Fibroblast of lung (primary cell): Measurements from ENCODE around the gene ABCF2. TPM values are rescaled to one million over a fixed set of nuclear protein-coding genes. Genes with fewer than 3 reads are reported as not detected.

Source experiments
- DNase-seq, 2 donors: peaks; one replicate each; pipeline versions ENCODE4 v3.0.0 to v3.0.0-alpha.2; 2010; ENCODE audit warnings: low read depth in 2 of 2
- H2AFZ ChIP-seq: 2 replicates; pipeline ENCODE4 v1.5.1; 2012; ENCODE audit warnings: low read length, control low read depth, inconsistent platforms
- H3K27ac ChIP-seq: 2 replicates; pipeline ENCODE4 v1.5.1; 2011; ENCODE audit warnings: low read length, control low read depth; ENCODE audit not compliant: insufficient read depth
- H3K27me3 ChIP-seq: 2 replicates; pipeline ENCODE4 v1.5.1; 2011; ENCODE audit warnings: mild to moderate bottlenecking, low read length; ENCODE audit not compliant: control insufficient read depth, insufficient read depth
- H3K36me3 ChIP-seq: 2 replicates; pipeline ENCODE4 v1.5.1; 2011; ENCODE audit warnings: low read length; ENCODE audit not compliant: control insufficient read depth, insufficient read depth
- H3K4me1 ChIP-seq: 2 replicates; pipeline ENCODE4 v1.5.1; 2011; ENCODE audit warnings: low read length; ENCODE audit not compliant: control insufficient read depth, insufficient read depth; ENCODE audit errors: extremely low read depth
- H3K4me2 ChIP-seq: 2 replicates; pipeline ENCODE4 v1.5.1; 2011; ENCODE audit warnings: low read length, control low read depth; ENCODE audit not compliant: insufficient read depth; ENCODE audit errors: extremely low read depth
- H3K4me3 ChIP-seq, 4 experiments: fragments of 200-600 bp in 1 of 4; sonication (generic) in 1 of 4; replicated peaks in 1 of 4; 2 replicates each; pipeline ENCODE4 v1.5.1; 2011 to 2016; ENCODE audit warnings: low read length in 4 of 4, low read depth in 3 of 4, mild to moderate bottlenecking in 3 of 4, control low read depth in 2 of 4, inconsistent platforms in 1 of 4, mixed read lengths in 1 of 4; ENCODE audit not compliant: insufficient read depth in 1 of 4; ENCODE audit errors: control extremely low read depth in 1 of 4
- H3K79me2 ChIP-seq: 2 replicates; pipeline ENCODE4 v1.5.1; 2012; ENCODE audit warnings: mild to moderate bottlenecking, low read length, inconsistent platforms; ENCODE audit not compliant: control insufficient read depth, insufficient read depth
- H3K9ac ChIP-seq: 2 replicates; pipeline ENCODE4 v1.5.1; 2011; ENCODE audit warnings: mild to moderate bottlenecking, low read length, control low read depth; ENCODE audit not compliant: insufficient read depth
- H3K9me3 ChIP-seq: 2 replicates; pipeline ENCODE4 v1.5.1; 2012; ENCODE audit warnings: low read depth, low read length; ENCODE audit not compliant: control insufficient read depth, insufficient read depth
- H4K20me1 ChIP-seq: 2 replicates; pipeline ENCODE4 v1.5.1; 2011; ENCODE audit warnings: low read length; ENCODE audit not compliant: control insufficient read depth, insufficient read depth; ENCODE audit errors: extremely low read depth
- CTCF ChIP-seq, 2 donors: IDR thresholded peaks in 1 of 2; conservative IDR thresholded peaks in 1 of 2; 1 replicate in 1 of 2; 2 replicates in 1 of 2; pipeline ENCODE4 v1.5.1; 2011 to 2012; ENCODE audit warnings: low read length in 2 of 2, control low read depth in 1 of 2, inconsistent platforms in 1 of 2, low read depth in 1 of 2, mild to moderate bottlenecking in 1 of 2
- EZH2 ChIP-seq: IDR thresholded peaks from 2 replicates; pipeline ENCODE4 v1.5.1; 2012; ENCODE audit warnings: low read length, control low read depth, mild to moderate bottlenecking; ENCODE audit errors: missing control alignments
- polyA plus RNA-seq, 2 donors: library from polyadenylated mRNA; depleted of rRNA in 1 of 2; stranded (reverse) in 1 of 2; unstranded in 1 of 2; fragments of >200 nt; gene quantifications; 2 replicates each; pipeline ENCODE4 v1.2.1, GENCODE V29; 2011 to 2012; ENCODE audit warnings: missing spikeins in 1 of 2
- total RNA-seq: library from RNA; depleted of rRNA; stranded (reverse); fragments of >200 nt; gene quantifications from 2 replicates; pipeline ENCODE4 v1.2.1, GENCODE V29; 2014

Gene ABCF2
- total and polyA plus RNA-seq, 2 donors (not counting 1 experiment from before 2014, with no cell fraction given) = 41.6 to 46.4 TPM

GRCh38 chr7:151238190-151238810, 11.3 kb upstream of the ABCF2 start:
- Histone ChIP-seq H3K4me1 (peaks cover 2% of the 10 kb centered on the region), H2AFZ (no peak overlapping the region), H3K36me3 (peaks cover 36% of the 10 kb centered on the region), H3K4me2 (no peak overlapping the region), H4K20me1 (no peaks in the 10 kb centered on the region), H3K27ac (no peak overlapping the region), H3K9me3 (no peaks in the 10 kb centered on the region), H3K27me3 (no peaks in the 10 kb centered on the region), H3K9ac (no peak overlapping the region), H3K79me2 (peaks cover 52% of the 10 kb centered on the region), H3K4me3 (no peak overlapping the region)
- no peak for TF ChIP-seq CTCF (conservative IDR thresholded peaks at IDR 0.05 in 1 of 2, IDR thresholded peaks at IDR 0.05 in 1 of 2; ENCODE audit: low read depth in 1 of 2, low read length in 2 of 2)
- TF ChIP-seq EZH2 = no peak
- no peak for DNase-seq

GRCh38 chr7:151237244-151238189, 10.5 kb upstream of the ABCF2 start:
- H3K4me3 ChIP-seq = no peak overlapping the region
- H3K9me3 ChIP-seq = no peaks in the 10 kb centered on the region
- no peak overlapping the region for H2AFZ ChIP-seq
- H3K4me2 ChIP-seq = no peak overlapping the region
- H3K4me1 ChIP-seq = peaks cover 2% of the 10 kb centered on the region
- H3K36me3 ChIP-seq = peaks cover 36% of the 10 kb centered on the region
- no peak overlapping the region for H3K27ac ChIP-seq
- no peak overlapping the region for H3K9ac ChIP-seq
- peaks cover 60% of the 10 kb centered on the region for H3K79me2 ChIP-seq
- H4K20me1 ChIP-seq = no peaks in the 10 kb centered on the region
- no peak for DNase-seq
- H3K27me3 ChIP-seq = no peaks in the 10 kb centered on the region
- no peak for TF ChIP-seq CTCF (conservative IDR thresholded peaks at IDR 0.05 in 1 of 2, IDR thresholded peaks at IDR 0.05 in 1 of 2; ENCODE audit: low read depth in 1 of 2, low read length in 2 of 2)
- no peak for TF ChIP-seq EZH2

- Histone ChIP-seq H3K36me3 (peaks cover 31% of the 10 kb centered on the region), H4K20me1 (no peaks in the 10 kb centered on the region)
- TF ChIP-seq CTCF (conservative IDR thresholded peaks at IDR 0.05 in 1 of 2, IDR thresholded peaks at IDR 0.05 in 1 of 2; ENCODE audit: low read depth in 1 of 2, low read length in 2 of 2) (no peak), EZH2 (no peak)
Observed at GRCh38 chr7:151236406-151236805, 9.4 kb upstream of the ABCF2 start.

More at GRCh38 chr7:151236406-151236805, 9.4 kb upstream of the ABCF2 start:
- H3K79me2 ChIP-seq = peaks cover 62% of the 10 kb centered on the region
- no peaks in the 10 kb centered on the region for H3K9me3 ChIP-seq
- peaks cover 4% of the 10 kb centered on the region for H3K4me1 ChIP-seq
- no peak for DNase-seq
- no peak overlapping the region for H3K9ac ChIP-seq
- H3K4me3 ChIP-seq = no peak overlapping the region
- no peak overlapping the region for H3K27ac ChIP-seq
- H3K27me3 ChIP-seq = no peaks in the 10 kb centered on the region
- H2AFZ ChIP-seq = no peak overlapping the region
- H3K4me2 ChIP-seq = no peak overlapping the region
